Gastroesophageal sphincter (tissue), 3 donors: ENCODE data around the gene NOTUM.

ENCODE experiments used
- CTCF ChIP-seq, 4 experiments: fragments of 200-600 bp in 2 of 4; fragments of 450-650 bp in 2 of 4; sonication (generic) in 1 of 4; IDR thresholded peaks; one replicate each; pipeline ENCODE4 v1.5.1; 2017 to 2019; ENCODE audit warnings: antibody characterized with exemption in 4 of 4, mild to moderate bottlenecking in 2 of 4, moderate library complexity in 2 of 4
- POLR2A ChIP-seq, 2 donors: fragments of 450-650 bp; IDR thresholded peaks; one replicate each; pipeline ENCODE4 v1.6.1; 2017; ENCODE audit warnings: antibody characterized with exemption in 2 of 2, mild to moderate bottlenecking in 2 of 2, moderate library complexity in 1 of 2

- TF ChIP-seq POLR2A (IDR thresholded peaks at IDR 0.05): no peak
- TF ChIP-seq CTCF (IDR thresholded peaks at IDR 0.05): no peak
Observed at GRCh38 chr17:81993729-81994592, 33.0 kb upstream of the NOTUM start.
